ENCODE results near the gene AGPAT4. TPM values are rescaled to one million over a fixed set of nuclear protein-coding genes. Genes with fewer than 3 reads are reported as not detected.

The AGPAT4 gene
- total and polyA plus RNA-seq, 2 of the 13 experiments (the other 11 are each of a cell fraction or from before 2014, with no cell fraction given): 0.07 to 0.13 TPM

DNA sequence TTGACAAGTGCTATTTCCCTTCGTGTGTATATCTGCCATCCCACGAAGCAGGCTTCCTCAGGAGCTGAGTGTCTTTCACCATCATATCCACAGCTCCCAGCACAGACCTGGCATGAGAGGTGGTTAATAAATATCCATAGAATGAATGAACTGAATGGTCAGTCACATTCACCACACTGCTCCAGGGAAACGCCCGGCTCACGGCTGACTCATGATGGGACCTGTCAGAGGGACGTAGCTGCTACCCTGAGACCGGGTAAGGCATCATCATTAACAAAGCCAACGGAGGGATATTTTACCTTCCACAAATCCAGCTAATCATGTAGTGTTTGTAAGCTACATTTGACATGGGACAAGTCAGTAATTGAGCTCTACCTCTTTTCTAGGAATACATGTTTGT, 12.5 kb downstream of the AGPAT4 start:
- ChIA-PET CTCF (ENCODE audit: low intra/inter-chr PET ratio, low total read pairs) (no interaction called here), POLR2A (no interaction called here)
- H3K4me1 ChIP-seq (ENCODE audit: insufficient read depth, low read length): no peaks in the 10 kb centered on the region
- H4K20me1 ChIP-seq (ENCODE audit: insufficient read depth, low read length): no peaks in the 10 kb centered on the region
- BruUV-seq (replicated peaks): no TSS peak
- H3K27me3 ChIP-seq (ENCODE audit: control insufficient read depth in 1 of 2, insufficient read depth in 2 of 2, low read length in 2 of 2): no peaks in the 10 kb centered on the region
- no peak for DNase-seq (ENCODE audit: low spot score)
- H3K9me3 ChIP-seq (ENCODE audit: low read length): no peaks in the 10 kb centered on the region
- intact Hi-C loops (cut with micrococcal nuclease; ENCODE audit: unreplicated experiment): no loop called here
- H3K4me3 ChIP-seq (replicated peaks in 1 of 3; ENCODE audit: insufficient read depth in 1 of 3, low read depth in 2 of 3, low read length in 3 of 3): no peak overlapping the region
- in situ Hi-C loops (cut with HindIII; ENCODE audit: extremely low pct_ligation_motif_present, low pct_unique_long_range_greater_than_20kb): no loop called here
- no peak for TF ChIP-seq PHF8 (CRISPR knock-in tag; IDR thresholded peaks at IDR 0.05)
- TF ChIP-seq HES4 (CRISPR knock-in tag; IDR thresholded peaks at IDR 0.05; ENCODE audit: borderline replicate concordance): no peak
- TF ChIP-seq ZNF335 (CRISPR knock-in tag; IDR thresholded peaks at IDR 0.05): no peak
- TF ChIP-seq AGO2 (optimal IDR thresholded peaks at IDR 0.05; ENCODE audit: low read depth, low read length): no peak
- no peak for TF ChIP-seq ZNF616 (CRISPR knock-in tag; IDR thresholded peaks at IDR 0.05; ENCODE audit: low read depth)
- TF ChIP-seq, protein P1, sequence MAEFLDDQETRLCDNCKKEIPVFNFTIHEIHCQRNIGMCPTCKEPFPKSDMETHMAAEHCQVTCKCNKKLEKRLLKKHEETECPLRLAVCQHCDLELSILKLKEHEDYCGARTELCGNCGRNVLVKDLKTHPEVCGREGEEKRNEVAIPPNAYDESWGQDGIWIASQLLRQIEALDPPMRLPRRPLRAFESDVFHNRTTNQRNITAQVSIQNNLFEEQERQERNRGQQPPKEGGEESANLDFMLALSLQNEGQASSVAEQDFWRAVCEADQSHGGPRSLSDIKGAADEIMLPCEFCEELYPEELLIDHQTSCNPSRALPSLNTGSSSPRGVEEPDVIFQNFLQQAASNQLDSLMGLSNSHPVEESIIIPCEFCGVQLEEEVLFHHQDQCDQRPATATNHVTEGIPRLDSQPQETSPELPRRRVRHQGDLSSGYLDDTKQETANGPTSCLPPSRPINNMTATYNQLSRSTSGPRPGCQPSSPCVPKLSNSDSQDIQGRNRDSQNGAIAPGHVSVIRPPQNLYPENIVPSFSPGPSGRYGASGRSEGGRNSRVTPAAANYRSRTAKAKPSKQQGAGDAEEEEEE (CRISPR knock-in tag; IDR thresholded peaks at IDR 0.05; ENCODE audit: borderline replicate concordance): no peak
- TF ChIP-seq PRMT3 (CRISPR knock-in tag; IDR thresholded peaks at IDR 0.05; ENCODE audit: borderline replicate concordance, low read depth): no peak
- TF ChIP-seq, protein P2, sequence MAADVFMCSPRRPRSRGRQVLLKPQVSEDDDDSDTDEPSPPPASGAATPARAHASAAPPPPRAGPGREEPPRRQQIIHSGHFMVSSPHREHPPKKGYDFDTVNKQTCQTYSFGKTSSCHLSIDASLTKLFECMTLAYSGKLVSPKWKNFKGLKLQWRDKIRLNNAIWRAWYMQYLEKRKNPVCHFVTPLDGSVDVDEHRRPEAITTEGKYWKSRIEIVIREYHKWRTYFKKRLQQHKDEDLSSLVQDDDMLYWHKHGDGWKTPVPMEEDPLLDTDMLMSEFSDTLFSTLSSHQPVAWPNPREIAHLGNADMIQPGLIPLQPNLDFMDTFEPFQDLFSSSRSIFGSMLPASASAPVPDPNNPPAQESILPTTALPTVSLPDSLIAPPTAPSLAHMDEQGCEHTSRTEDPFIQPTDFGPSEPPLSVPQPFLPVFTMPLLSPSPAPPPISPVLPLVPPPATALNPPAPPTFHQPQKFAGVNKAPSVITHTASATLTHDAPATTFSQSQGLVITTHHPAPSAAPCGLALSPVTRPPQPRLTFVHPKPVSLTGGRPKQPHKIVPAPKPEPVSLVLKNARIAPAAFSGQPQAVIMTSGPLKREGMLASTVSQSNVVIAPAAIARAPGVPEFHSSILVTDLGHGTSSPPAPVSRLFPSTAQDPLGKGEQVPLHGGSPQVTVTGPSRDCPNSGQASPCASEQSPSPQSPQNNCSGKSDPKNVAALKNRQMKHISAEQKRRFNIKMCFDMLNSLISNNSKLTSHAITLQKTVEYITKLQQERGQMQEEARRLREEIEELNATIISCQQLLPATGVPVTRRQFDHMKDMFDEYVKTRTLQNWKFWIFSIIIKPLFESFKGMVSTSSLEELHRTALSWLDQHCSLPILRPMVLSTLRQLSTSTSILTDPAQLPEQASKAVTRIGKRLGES (CRISPR knock-in tag; IDR thresholded peaks at IDR 0.05; ENCODE audit: borderline replicate concordance): no peak
- H3K4me2 ChIP-seq (ENCODE audit: low read depth, low read length): no peak overlapping the region
- H3K9ac ChIP-seq (ENCODE audit: insufficient read depth, low read depth, low read length): no peak overlapping the region
- H3K79me2 ChIP-seq (ENCODE audit: insufficient read depth, low read length): no peaks in the 10 kb centered on the region
- no peak for FAIRE-seq
- H2AFZ ChIP-seq (ENCODE audit: low read length): no peak overlapping the region
- no peak overlapping the region for H3K27ac ChIP-seq (ENCODE audit: extremely low read length, insufficient read depth, low read length)
- peak; percentile 47; the same call in 2 of the 3 replicates for ATAC-seq
- no peaks in the 10 kb centered on the region for H3K36me3 ChIP-seq (replicated peaks in 1 of 2; ENCODE audit: control insufficient read depth in 1 of 2, insufficient read depth in 2 of 2, low read length in 2 of 2)
- 24% methylated on average over 8 of the region's 8 CpGs for WGBS (ENCODE audit: low lambda C conversion rate)

Measured in HepG2 (cell line).